A549 treated with CpdA at 1 μM for 4 hours (cell line): Measurements from ENCODE around the gene PBLD. TPM values are rescaled to one million over a fixed set of nuclear protein-coding genes. Genes with fewer than 3 reads are reported as not detected.

Source experiments
- total RNA-seq: library from RNA; stranded (reverse); fragments of 200-300 nt; extraction: Qiagen RNA extraction; gene quantifications from 5 replicates; pipeline ENCODE4 v1.2.3, GENCODE V29; 2022; ENCODE audit warnings: low read depth

The PBLD gene
- total RNA-seq = 2.5 to 4.0 TPM (median 3.5 TPM) in 5 replicates

DNA sequence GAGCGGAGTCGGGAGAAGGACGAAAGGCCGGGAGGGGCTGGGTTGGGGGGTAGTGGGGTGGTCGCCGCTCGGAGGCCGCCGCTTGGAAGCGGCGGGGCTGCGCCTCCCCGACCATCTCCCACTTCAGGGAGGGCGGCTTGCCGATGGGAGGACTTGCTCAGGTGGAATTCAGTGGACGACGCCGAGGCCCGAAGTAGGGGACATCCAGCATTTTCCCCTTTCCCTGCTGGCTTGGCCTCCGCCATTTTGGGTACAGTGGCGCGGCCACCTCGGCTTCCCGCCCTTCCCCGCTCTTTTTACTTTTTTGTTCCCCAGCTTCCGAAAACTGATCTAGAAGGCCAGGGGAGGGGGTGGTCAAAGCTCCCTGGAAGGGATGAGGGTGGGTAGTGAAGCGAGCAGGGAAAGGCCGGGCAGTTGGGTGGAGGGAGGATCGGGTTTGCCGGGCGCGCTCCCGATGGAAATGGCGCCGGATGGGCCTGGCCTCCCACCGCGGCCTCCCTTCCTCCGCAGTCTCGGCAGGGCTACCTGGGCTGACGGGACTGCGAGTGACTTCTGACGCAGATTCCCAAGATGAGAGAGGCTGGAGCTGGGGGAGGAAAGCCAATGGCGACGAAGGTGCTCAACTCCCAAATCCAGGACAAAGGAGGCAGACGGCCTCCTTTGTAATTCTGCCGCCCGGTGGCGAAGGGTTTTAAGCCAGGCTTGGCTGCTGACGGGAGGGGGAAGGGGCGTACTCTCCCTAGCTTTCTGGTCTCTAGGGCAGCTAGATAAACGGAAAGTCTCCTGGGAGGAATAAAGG is at the start of gene PBLD:
Gene PBLD (minus strand): TSS at position 670 of the 799 bp plus-strand sequence. CDS start 26,084 bp downstream, outside the sequence.

DNA sequence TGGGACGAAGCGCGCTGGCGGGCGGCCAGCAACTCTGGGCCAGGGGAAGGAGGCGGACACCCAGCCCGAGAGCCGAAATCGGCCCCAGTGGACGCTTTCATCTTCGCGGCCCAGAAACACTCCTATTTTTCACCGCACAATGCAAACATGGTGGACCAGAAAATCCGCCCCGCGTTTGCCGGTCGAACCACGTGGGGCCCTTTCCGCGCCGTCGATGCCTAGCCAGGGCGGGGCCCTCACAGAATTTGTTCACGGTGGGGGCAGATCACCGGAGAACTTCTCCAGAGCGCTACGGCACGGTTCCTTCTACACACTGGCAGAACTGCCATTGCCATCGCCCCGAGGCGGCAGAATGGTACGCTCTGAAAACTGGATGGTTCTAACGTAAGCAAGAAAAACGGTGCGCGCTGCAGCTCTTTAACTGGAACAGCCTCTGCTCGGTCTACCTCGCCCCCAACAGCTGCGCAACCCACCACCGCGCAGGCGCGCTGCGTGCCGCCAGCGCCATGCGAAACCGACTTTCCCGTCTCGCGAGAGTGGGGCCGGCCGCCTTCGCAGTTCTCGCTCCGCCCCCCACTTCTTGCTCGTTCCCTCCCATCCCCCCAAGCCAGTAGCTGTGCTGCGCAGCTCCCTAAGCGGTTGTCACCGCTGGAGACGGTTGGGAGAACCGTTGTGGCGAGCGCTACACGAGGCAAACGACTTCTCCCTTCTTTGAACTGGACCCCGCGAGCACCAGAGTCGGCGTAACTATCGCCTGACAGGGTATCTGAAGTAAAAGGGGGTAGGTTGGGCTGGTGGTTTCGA is 1.1 kb downstream of the PBLD start, which contains the start of gene HNRNPH3:
Gene HNRNPH3 (plus strand): TSS at position 610 of the 804 bp plus-strand sequence. CDS start 5,158 bp downstream, outside the sequence.

Other genes with a start within 250 kb of the PBLD start
- 2.5 to 4.0 TPM (median 2.7 TPM) in 5 replicates for gene MYPN, start 223.4 kb downstream of the PBLD start, total RNA-seq
- 0.17 to 0.48 TPM (median 0.31 TPM) in 5 replicates for gene ATOH7, start 100.8 kb downstream of the PBLD start, total RNA-seq
- 198 to 274 TPM (median 212 TPM) in 5 replicates for gene HNRNPH3, start 864 bp downstream of the PBLD start, total RNA-seq
- gene RUFY2, start 74.3 kb upstream of the PBLD start, total RNA-seq = 6.5 to 10.6 TPM (median 7.6 TPM) in 5 replicates
- gene DNA2, start 139.0 kb upstream of the PBLD start, total RNA-seq = 9.7 to 12.6 TPM (median 10.2 TPM) in 5 replicates
- gene SLC25A16, start 194.6 kb upstream of the PBLD start, total RNA-seq = 10.6 to 15.1 TPM (median 11.3 TPM) in 5 replicates
- 0.34 to 0.75 TPM (median 0.42 TPM) in 5 replicates for gene TET1, start 227.4 kb upstream of the PBLD start, total RNA-seq